ENCODE measurements around the gene SEC24C. TPM values are rescaled to one million over a fixed set of nuclear protein-coding genes. Genes with fewer than 3 reads are reported as not detected.

The SEC24C gene
- total RNA-seq, 2 experiments from 2014 or later: 52.0 to 54.2 TPM

DNA sequence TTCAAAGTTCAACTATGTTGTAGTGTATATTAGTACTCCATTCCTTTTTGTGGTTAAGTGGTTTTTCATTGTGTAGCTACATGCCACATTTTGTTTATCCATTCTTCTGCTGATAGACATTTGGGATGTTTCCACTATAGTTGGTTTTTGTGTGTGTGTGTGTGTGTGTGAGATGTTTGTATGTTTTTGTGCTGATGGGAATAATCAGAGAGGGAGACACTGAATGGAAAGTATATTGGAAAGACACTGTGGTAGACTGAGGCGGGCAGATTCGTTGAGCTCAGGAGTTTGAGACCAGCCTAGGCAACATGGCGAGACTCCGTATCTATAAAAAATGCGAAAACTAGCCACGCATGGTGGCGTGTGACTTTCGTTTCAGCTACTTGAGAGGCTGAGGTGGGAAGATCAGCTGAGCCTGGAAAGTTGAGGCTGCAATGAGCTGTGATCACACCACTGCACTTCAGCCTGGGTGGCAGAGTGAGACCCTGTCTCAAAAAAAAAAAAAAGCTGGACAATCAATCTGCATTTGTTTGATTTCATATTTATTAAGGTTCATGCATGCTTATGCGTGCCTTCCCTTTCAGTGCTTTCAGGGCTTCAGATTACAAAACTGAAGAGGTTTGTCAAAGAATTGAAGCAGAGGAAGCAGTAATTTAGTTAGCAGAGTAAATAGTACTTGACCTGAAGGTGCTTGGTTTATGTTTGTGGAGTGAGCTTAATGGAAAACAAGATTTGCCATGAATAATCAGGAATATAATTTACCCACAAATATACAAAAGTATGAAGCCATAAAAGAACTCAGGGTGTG lies 14.7 kb downstream of the SEC24C start:
- TF ChIP-seq, protein P1, sequence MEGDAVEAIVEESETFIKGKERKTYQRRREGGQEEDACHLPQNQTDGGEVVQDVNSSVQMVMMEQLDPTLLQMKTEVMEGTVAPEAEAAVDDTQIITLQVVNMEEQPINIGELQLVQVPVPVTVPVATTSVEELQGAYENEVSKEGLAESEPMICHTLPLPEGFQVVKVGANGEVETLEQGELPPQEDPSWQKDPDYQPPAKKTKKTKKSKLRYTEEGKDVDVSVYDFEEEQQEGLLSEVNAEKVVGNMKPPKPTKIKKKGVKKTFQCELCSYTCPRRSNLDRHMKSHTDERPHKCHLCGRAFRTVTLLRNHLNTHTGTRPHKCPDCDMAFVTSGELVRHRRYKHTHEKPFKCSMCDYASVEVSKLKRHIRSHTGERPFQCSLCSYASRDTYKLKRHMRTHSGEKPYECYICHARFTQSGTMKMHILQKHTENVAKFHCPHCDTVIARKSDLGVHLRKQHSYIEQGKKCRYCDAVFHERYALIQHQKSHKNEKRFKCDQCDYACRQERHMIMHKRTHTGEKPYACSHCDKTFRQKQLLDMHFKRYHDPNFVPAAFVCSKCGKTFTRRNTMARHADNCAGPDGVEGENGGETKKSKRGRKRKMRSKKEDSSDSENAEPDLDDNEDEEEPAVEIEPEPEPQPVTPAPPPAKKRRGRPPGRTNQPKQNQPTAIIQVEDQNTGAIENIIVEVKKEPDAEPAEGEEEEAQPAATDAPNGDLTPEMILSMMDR (IDR thresholded peaks at IDR 0.05): no peak
- Mint-ChIP-seq H3K4me3 (peak overlapping the region; percentile 58), H3K4me1 (ENCODE audit: low read depth) (peaks cover 34% of the 10 kb centered on the region), H3K27me3 (no peaks in the 10 kb centered on the region), H3K27ac (peak overlapping the region; percentile 89), H3K9me3 (no peaks in the 10 kb centered on the region), H3K36me3 (ENCODE audit: low read depth) (peaks cover 83% of the 10 kb centered on the region)
- Histone ChIP-seq H3K9me3 (ENCODE audit: control insufficient read depth in 1 of 2, insufficient read depth in 1 of 2, low read length in 2 of 2) (no peaks in the 10 kb centered on the region), H3K4me1 (ENCODE audit: insufficient read depth, low read length) (peaks cover 33% of the 10 kb centered on the region), H3K4me3 (ENCODE audit: low read length) (no peak overlapping the region), H3K27ac (ENCODE audit: low read depth in 1 of 2, low read length in 2 of 2) (peak overlapping the region; percentile 23 to 56), H3K36me3 (ENCODE audit: insufficient read depth, low read length) (peaks cover 74% of the 10 kb centered on the region), H3K27me3 (ENCODE audit: control insufficient read depth in 1 of 2, insufficient read depth in 2 of 2, low read length in 2 of 2) (no peaks in the 10 kb centered on the region)
- intact Hi-C loops (cut with DNase I, micrococcal nuclease): no loop called here
- ATAC-seq (ENCODE audit: poor library complexity): peak; percentile 6
- DNase-seq: peak in 3 of 14 experiments; percentile 41 to 68 (median 50)
- ChIA-PET POLR2A (interaction anchor here (0.6 to 1.9 kb wide), 4 partner anchors 8 to 25 kb away, joined by 3 to 11 read pairs (median 6); partner anchors contain the start of gene SEC24C), CTCF (interaction anchor here (2.6 to 2.9 kb wide), 2 partner anchors 10 to 13 kb away, joined by 13 to 18 read pairs; a partner anchor contains a TSS)

DNA sequence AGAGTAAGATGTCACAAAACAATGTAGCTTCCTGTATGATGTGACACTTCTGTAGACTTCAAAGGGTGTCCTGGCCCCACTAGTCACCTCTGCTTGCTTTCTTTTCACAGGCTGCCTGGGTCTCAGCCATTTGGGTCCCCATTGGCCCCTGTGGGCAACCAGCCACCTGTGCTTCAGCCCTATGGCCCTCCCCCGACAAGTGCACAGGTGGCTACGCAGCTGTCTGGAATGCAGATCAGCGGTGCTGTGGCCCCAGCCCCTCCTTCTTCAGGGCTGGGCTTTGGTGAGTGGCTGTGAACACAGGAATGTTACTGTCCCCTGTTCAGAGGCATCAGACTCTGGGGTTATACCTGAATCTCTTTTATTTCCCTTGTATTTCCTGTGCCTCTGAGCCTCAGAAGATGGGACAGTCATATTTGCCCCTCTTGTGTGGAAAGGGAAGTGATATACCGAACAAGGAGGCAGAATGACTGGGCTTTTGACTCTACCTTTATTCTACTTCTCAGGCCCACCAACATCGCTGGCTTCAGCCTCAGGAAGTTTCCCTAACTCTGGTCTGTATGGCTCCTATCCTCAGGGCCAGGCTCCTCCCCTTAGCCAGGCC lies 15.4 kb downstream of the SEC24C start:
- peak; percentile 87 for ATAC-seq (ENCODE audit: poor library complexity)
- intact Hi-C loops (cut with DNase I, micrococcal nuclease): no loop called here
- Histone ChIP-seq H3K4me3 (ENCODE audit: low read length) (no peak overlapping the region), H3K36me3 (ENCODE audit: insufficient read depth, low read length) (peaks cover 73% of the 10 kb centered on the region), H3K27me3 (ENCODE audit: control insufficient read depth in 1 of 2, insufficient read depth in 2 of 2, low read length in 2 of 2) (no peaks in the 10 kb centered on the region), H3K27ac (ENCODE audit: low read depth in 1 of 2, low read length in 2 of 2) (peak overlapping the region; percentile 56 to 65), H3K4me1 (ENCODE audit: insufficient read depth, low read length) (peaks cover 33% of the 10 kb centered on the region), H3K9me3 (ENCODE audit: control insufficient read depth in 1 of 2, insufficient read depth in 1 of 2, low read length in 2 of 2) (no peaks in the 10 kb centered on the region)
- DNase-seq: peak in 13 of 14 experiments; percentile 23 to 89 (median 43)
- Mint-ChIP-seq H3K27ac (peak overlapping the region; percentile 89), H3K4me3 (peak overlapping the region; percentile 58), H3K27me3 (no peaks in the 10 kb centered on the region), H3K4me1 (ENCODE audit: low read depth) (peaks cover 34% of the 10 kb centered on the region), H3K9me3 (no peaks in the 10 kb centered on the region), H3K36me3 (ENCODE audit: low read depth) (peaks cover 83% of the 10 kb centered on the region)
- TF ChIP-seq, protein P1 (IDR thresholded peaks at IDR 0.05): no peak
- POLR2A ChIA-PET: interaction anchor here (1.0 to 1.9 kb wide), 3 partner anchors 9 to 16 kb away, joined by 3 to 11 read pairs (median 8); partner anchors contain the start of gene SEC24C
- CTCF ChIA-PET: interaction anchor here (2.6 to 2.9 kb wide), 2 partner anchors 9 to 13 kb away, joined by 13 to 18 read pairs; a partner anchor contains a TSS

DNA sequence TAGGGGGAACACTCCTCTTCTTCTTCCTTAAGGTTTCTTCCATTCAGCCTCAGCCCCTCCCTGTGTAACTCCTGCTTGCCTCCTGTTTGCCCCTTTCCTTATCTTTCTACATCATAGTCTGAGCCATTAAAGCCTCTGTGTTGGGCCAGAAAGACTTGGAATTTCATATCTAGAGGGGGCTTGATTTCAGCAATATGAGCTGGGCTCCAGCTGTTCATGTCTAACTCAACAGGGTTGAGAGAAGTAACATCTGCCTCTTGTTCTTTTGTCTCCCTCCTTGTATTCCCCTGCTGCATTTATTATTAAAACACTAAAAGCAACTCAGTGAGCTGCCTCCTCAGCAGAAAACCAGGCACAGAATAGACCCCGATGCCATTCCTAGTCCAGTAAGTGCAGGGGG lies 17.6 kb downstream of the SEC24C start:
- Histone ChIP-seq H3K9me3 (ENCODE audit: control insufficient read depth in 1 of 2, insufficient read depth in 1 of 2, low read length in 2 of 2) (no peaks in the 10 kb centered on the region), H3K36me3 (ENCODE audit: insufficient read depth, low read length) (peaks cover 83% of the 10 kb centered on the region), H3K4me3 (ENCODE audit: low read length) (no peak overlapping the region), H3K27ac (ENCODE audit: low read depth in 1 of 2, low read length in 2 of 2) (no peak overlapping the region), H3K27me3 (ENCODE audit: control insufficient read depth in 1 of 2, insufficient read depth in 2 of 2, low read length in 2 of 2) (no peaks in the 10 kb centered on the region), H3K4me1 (ENCODE audit: insufficient read depth, low read length) (peaks cover 33% of the 10 kb centered on the region)
- Mint-ChIP-seq H3K36me3 (ENCODE audit: low read depth) (peaks cover 91% of the 10 kb centered on the region), H3K27ac (peak overlapping the region; percentile 89), H3K4me3 (no peak overlapping the region), H3K4me1 (ENCODE audit: low read depth) (peaks cover 34% of the 10 kb centered on the region), H3K9me3 (no peaks in the 10 kb centered on the region), H3K27me3 (no peaks in the 10 kb centered on the region)
- ATAC-seq (ENCODE audit: poor library complexity) (no peak), DNase-seq (no peak)
- TF ChIP-seq, protein P1 (IDR thresholded peaks at IDR 0.05): no peak
- POLR2A ChIA-PET: interaction anchor here (1.4 to 2.0 kb wide), 2 partner anchors 9 to 15 kb away, joined by 4 read pairs; no protein-coding TSS in a partner anchor
- intact Hi-C loops (cut with DNase I, micrococcal nuclease): no loop called here
- CTCF ChIA-PET: interaction anchor here (0.5 kb wide), 1 partner anchor 1539 kb away, joined by 4 read pairs; no protein-coding TSS in a partner anchor
